Measurements from ENCODE around the gene SLCO2B1.

DNA sequence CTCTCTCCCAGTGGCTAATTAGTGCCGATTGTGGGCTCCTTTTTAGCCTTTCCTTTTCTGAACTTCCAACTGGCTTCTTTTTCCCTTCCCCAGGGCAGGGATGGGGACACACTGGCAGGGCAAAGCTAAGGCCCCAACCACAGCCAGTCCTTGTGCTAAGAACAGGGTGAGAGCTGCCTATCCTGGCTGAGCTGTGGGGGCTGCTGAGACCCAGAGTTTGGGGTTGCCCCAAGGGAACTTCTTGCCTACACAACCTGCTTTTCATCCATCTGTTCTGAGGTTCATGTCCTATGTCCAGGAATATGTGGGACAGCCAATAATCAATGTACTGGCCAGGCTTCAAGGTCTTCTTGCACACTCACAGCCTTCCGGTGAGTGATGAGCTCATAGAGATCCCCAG is 79.7 kb downstream of the SLCO2B1 start:
- TF ChIP-seq, protein P1, sequence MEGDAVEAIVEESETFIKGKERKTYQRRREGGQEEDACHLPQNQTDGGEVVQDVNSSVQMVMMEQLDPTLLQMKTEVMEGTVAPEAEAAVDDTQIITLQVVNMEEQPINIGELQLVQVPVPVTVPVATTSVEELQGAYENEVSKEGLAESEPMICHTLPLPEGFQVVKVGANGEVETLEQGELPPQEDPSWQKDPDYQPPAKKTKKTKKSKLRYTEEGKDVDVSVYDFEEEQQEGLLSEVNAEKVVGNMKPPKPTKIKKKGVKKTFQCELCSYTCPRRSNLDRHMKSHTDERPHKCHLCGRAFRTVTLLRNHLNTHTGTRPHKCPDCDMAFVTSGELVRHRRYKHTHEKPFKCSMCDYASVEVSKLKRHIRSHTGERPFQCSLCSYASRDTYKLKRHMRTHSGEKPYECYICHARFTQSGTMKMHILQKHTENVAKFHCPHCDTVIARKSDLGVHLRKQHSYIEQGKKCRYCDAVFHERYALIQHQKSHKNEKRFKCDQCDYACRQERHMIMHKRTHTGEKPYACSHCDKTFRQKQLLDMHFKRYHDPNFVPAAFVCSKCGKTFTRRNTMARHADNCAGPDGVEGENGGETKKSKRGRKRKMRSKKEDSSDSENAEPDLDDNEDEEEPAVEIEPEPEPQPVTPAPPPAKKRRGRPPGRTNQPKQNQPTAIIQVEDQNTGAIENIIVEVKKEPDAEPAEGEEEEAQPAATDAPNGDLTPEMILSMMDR (IDR thresholded peaks at IDR 0.05), result no peak
- TF ChIP-seq POLR2A (IDR thresholded peaks at IDR 0.05) (no peak), EP300 (IDR thresholded peaks at IDR 0.05) (no peak)
